ENCODE results near the gene HNRNPA3.

HNRNPA3 gene

GRCh38 chr2:177268901-177269300 is 56.3 kb downstream of the HNRNPA3 start:
- no peaks in the 10 kb centered on the region for H3K9me3 ChIP-seq (ENCODE audit: low read length)
- no peak overlapping the region for H3K9ac ChIP-seq (ENCODE audit: low read length)
- peaks cover 11% of the 10 kb centered on the region for H3K4me1 ChIP-seq (ENCODE audit: insufficient read depth, low read length)
- no peaks in the 10 kb centered on the region for H3K27me3 ChIP-seq (ENCODE audit: control insufficient read depth in 1 of 2, insufficient read depth in 2 of 2, low read length in 2 of 2)
- H3K36me3 ChIP-seq (ENCODE audit: insufficient read depth, low read length): no peaks in the 10 kb centered on the region
- no peak overlapping the region for H3K4me3 ChIP-seq (ENCODE audit: low read depth in 1 of 2, low read length in 2 of 2)
- no peak overlapping the region for H3K27ac ChIP-seq (ENCODE audit: low read depth, low read length)

DNA sequence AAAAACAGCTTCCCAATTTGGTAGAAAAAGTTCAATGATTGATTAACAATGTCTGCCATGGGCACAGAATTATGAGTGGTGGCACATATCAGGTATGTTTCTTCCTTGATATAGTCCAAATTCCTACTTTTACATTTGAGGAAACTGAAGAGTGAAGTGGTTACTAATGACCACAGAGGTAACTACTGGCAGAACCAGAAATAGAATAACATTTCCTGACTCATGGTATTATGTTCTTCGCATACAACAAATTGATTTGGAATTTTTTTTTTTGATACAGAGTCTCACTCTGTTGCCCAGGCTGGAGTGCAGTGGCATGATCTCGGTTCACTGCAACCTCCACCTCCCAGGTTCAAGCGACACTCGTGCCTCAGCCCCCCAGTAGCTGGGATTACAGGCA is 57.9 kb downstream of the HNRNPA3 start:
- Histone ChIP-seq H3K4me1 (ENCODE audit: insufficient read depth, low read length) (peaks cover 15% of the 10 kb centered on the region), H3K4me3 (ENCODE audit: low read depth in 1 of 2, low read length in 2 of 2) (no peak overlapping the region), H3K27ac (ENCODE audit: low read depth, low read length) (no peak overlapping the region)

GRCh38 chr2:177271981-177272666 is 59.5 kb downstream of the HNRNPA3 start:
- no peaks in the 10 kb centered on the region for H3K27me3 ChIP-seq (ENCODE audit: control insufficient read depth in 1 of 2, insufficient read depth in 2 of 2, low read length in 2 of 2)
- no peak overlapping the region for H3K27ac ChIP-seq (ENCODE audit: low read depth, low read length)
- no peak overlapping the region for H3K4me3 ChIP-seq (ENCODE audit: low read depth in 1 of 2, low read length in 2 of 2)
- no peaks in the 10 kb centered on the region for H3K9me3 ChIP-seq (ENCODE audit: low read length)
- no peaks in the 10 kb centered on the region for H3K36me3 ChIP-seq (ENCODE audit: insufficient read depth, low read length)
- H3K4me1 ChIP-seq (ENCODE audit: insufficient read depth, low read length): peaks cover 3% of the 10 kb centered on the region
- no peak overlapping the region for H3K9ac ChIP-seq (ENCODE audit: low read length)

More for the DNA sequence above, 57.9 kb downstream of the HNRNPA3 start:
- Histone ChIP-seq H3K36me3 (ENCODE audit: insufficient read depth, low read length) (no peaks in the 10 kb centered on the region), H3K9ac (ENCODE audit: low read length) (no peak overlapping the region), H3K27me3 (ENCODE audit: control insufficient read depth in 1 of 2, insufficient read depth in 2 of 2, low read length in 2 of 2) (no peaks in the 10 kb centered on the region), H3K9me3 (ENCODE audit: low read length) (no peaks in the 10 kb centered on the region)

GRCh38 chr2:177272765-177273164 is 60.2 kb downstream of the HNRNPA3 start:
- Histone ChIP-seq H3K27ac (ENCODE audit: low read depth, low read length) (no peak overlapping the region), H3K4me1 (ENCODE audit: insufficient read depth, low read length) (peaks cover 3% of the 10 kb centered on the region), H3K4me3 (ENCODE audit: low read depth in 1 of 2, low read length in 2 of 2) (no peak overlapping the region), H3K36me3 (ENCODE audit: insufficient read depth, low read length) (no peaks in the 10 kb centered on the region), H3K9ac (ENCODE audit: low read length) (no peak overlapping the region), H3K27me3 (ENCODE audit: control insufficient read depth in 1 of 2, insufficient read depth in 2 of 2, low read length in 2 of 2) (no peaks in the 10 kb centered on the region), H3K9me3 (ENCODE audit: low read length) (no peaks in the 10 kb centered on the region)

- H3K27me3 ChIP-seq (ENCODE audit: control insufficient read depth in 1 of 2, insufficient read depth in 2 of 2, low read length in 2 of 2): no peaks in the 10 kb centered on the region
- H3K4me3 ChIP-seq (ENCODE audit: low read depth in 1 of 2, low read length in 2 of 2): no peak overlapping the region
- H3K4me1 ChIP-seq (ENCODE audit: insufficient read depth, low read length): peaks cover 3% of the 10 kb centered on the region
- H3K27ac ChIP-seq (ENCODE audit: low read depth, low read length): no peak overlapping the region
- H3K9ac ChIP-seq (ENCODE audit: low read length): no peak overlapping the region
- no peaks in the 10 kb centered on the region for H3K36me3 ChIP-seq (ENCODE audit: insufficient read depth, low read length)
- H3K9me3 ChIP-seq (ENCODE audit: low read length): no peaks in the 10 kb centered on the region
These were observed 60.8 kb downstream of the HNRNPA3 start for GRCh38 chr2:177273408-177273807.
